ENCODE data around the gene RAB1A.

RAB1A gene

DNA sequence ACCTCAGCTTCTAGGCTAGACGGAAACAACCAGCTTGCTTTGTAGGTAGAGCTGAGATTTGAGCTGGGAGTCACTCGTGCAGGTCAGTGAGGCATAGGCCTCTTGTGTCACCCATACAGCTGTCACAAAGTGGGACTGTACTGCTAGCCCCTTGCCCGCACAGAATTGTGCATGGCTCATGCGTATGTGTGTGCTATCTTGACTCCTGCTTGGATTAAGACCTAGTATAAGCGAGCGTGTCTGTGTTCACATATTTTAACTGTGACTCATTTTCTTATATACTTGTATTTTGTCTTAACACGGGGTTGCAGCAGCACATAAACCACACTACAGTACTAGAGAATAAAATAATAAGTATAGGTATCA is 53.6 kb downstream of the RAB1A start:
- H3K4me2 ChIP-seq (ENCODE audit: low read length): no peak overlapping the region
- no peaks in the 10 kb centered on the region for H3K9me3 ChIP-seq (ENCODE audit: insufficient read depth, low read depth, low read length)
- no peak overlapping the region for H3K23ac ChIP-seq (ENCODE audit: low read length)
- peak; percentile 23 to 50 for DNase-seq
- H3K27me3 ChIP-seq (ENCODE audit: insufficient read depth, low read length): no peaks in the 10 kb centered on the region
- no peak overlapping the region for H4K91ac ChIP-seq (ENCODE audit: low read depth, low read length)
- peaks cover 2 to 8% of the 10 kb centered on the region in 2 experiments for H3K4me1 ChIP-seq (ENCODE audit: control insufficient read depth in 1 of 2, insufficient read depth in 2 of 2, low read length in 2 of 2)
- H3K4ac ChIP-seq (ENCODE audit: low read depth, low read length): no peak overlapping the region
- H4K8ac ChIP-seq (ENCODE audit: low read depth, low read length): no peak overlapping the region
- no peak overlapping the region for H3K27ac ChIP-seq (ENCODE audit: low read depth, low read length)
- H3K9ac ChIP-seq (ENCODE audit: low read length): no peak overlapping the region
- H3K36me3 ChIP-seq (ENCODE audit: control insufficient read depth in 1 of 2, insufficient read depth in 2 of 2, low read length in 2 of 2): peaks cover 38 to 61% of the 10 kb centered on the region in 2 experiments
- no peak overlapping the region for H3K4me3 ChIP-seq (ENCODE audit: low read depth, low read length)
- H2AFZ ChIP-seq (ENCODE audit: insufficient read depth, low read length, poor library complexity): no peak overlapping the region
- no peak overlapping the region for H2AK5ac ChIP-seq (ENCODE audit: low read length)
- H3K79me1 ChIP-seq (ENCODE audit: low read length): no peaks in the 10 kb centered on the region
- H2BK120ac ChIP-seq (ENCODE audit: insufficient read depth, low read length, poor library complexity): no peak overlapping the region
- no peak overlapping the region for H3K14ac ChIP-seq (ENCODE audit: low read length)
- no CpG with 5 or more reads among the region's 7 CpGs for WGBS (ENCODE audit: extremely low coverage, insufficient coverage, insufficient read length)
- no peaks in the 10 kb centered on the region for H3K79me2 ChIP-seq (ENCODE audit: control insufficient read depth, insufficient read depth, low read length, poor library complexity)
- no peak overlapping the region for H4K12ac ChIP-seq (ENCODE audit: low read depth, low read length)
- H2BK12ac ChIP-seq (ENCODE audit: low read length): no peak overlapping the region
- H3K18ac ChIP-seq (ENCODE audit: low read length): no peak overlapping the region
- no peak overlapping the region for H2BK5ac ChIP-seq (ENCODE audit: low read depth, low read length, poor library complexity)

DNA sequence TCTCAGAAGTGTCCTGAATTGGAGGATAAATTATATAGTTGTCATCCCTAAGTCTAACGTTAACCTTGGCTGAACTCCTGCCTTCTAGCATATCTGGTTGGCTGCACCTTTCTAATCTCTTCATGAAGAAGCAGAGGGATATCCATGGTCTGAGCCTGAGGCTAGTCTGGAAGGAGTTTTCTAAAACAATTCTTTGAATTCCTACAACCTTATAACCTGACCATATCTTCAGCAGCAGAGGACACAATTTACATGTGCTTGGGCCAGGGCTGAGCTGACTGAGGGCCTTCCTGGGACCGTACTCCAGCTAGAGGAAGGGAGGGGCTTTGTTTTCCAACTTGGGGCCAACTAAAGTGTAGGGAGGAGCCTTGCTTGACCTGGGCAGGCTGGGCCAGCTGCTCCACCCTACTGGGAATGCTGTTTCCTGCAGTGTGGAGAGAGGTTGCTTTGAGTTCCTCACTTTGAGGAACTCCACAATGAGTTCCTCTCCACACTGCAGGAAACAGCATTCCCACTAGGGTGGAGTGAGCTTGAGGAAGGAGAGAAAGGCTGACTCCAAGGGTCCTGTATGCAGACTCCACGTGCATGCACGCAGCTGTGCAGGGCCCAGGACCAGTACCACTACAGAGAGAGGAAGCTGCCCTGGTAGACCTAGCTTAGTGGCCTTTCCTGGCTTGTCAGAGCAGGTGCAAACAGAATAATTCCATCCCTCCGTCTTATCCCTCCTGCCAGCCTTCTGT is 54.1 kb downstream of the RAB1A start:
- no CpG with 5 or more reads among the region's 5 CpGs for WGBS (ENCODE audit: extremely low coverage, insufficient coverage, insufficient read length)
- no peaks in the 10 kb centered on the region for H3K27me3 ChIP-seq (ENCODE audit: insufficient read depth, low read length)
- H3K14ac ChIP-seq (ENCODE audit: low read length): no peak overlapping the region
- no peaks in the 10 kb centered on the region for H3K79me1 ChIP-seq (ENCODE audit: low read length)
- H2AK5ac ChIP-seq (ENCODE audit: low read length): no peak overlapping the region
- no peak overlapping the region for H4K91ac ChIP-seq (ENCODE audit: low read depth, low read length)
- H2BK5ac ChIP-seq (ENCODE audit: low read depth, low read length, poor library complexity): no peak overlapping the region
- no peak overlapping the region for H4K12ac ChIP-seq (ENCODE audit: low read depth, low read length)
- no peak overlapping the region for H2BK120ac ChIP-seq (ENCODE audit: insufficient read depth, low read length, poor library complexity)
- H3K4ac ChIP-seq (ENCODE audit: low read depth, low read length): no peak overlapping the region
- H3K18ac ChIP-seq (ENCODE audit: low read length): no peak overlapping the region
- H3K4me1 ChIP-seq (ENCODE audit: control insufficient read depth in 1 of 2, insufficient read depth in 2 of 2, low read length in 2 of 2): peaks cover 2 to 11% of the 10 kb centered on the region in 2 experiments
- no peak overlapping the region for H3K27ac ChIP-seq (ENCODE audit: low read depth, low read length)
- no peak overlapping the region for H3K4me2 ChIP-seq (ENCODE audit: low read length)
- no peak overlapping the region for H3K23ac ChIP-seq (ENCODE audit: low read length)
- no peak overlapping the region for H4K8ac ChIP-seq (ENCODE audit: low read depth, low read length)
- H3K4me3 ChIP-seq (ENCODE audit: low read depth, low read length): no peak overlapping the region
- no peak overlapping the region for H3K9ac ChIP-seq (ENCODE audit: low read length)
- H3K36me3 ChIP-seq (ENCODE audit: control insufficient read depth in 1 of 2, insufficient read depth in 2 of 2, low read length in 2 of 2): peaks cover 39 to 61% of the 10 kb centered on the region in 2 experiments
- no peaks in the 10 kb centered on the region for H3K9me3 ChIP-seq (ENCODE audit: insufficient read depth, low read depth, low read length)
- H2AFZ ChIP-seq (ENCODE audit: insufficient read depth, low read length, poor library complexity): no peak overlapping the region
- no peaks in the 10 kb centered on the region for H3K79me2 ChIP-seq (ENCODE audit: control insufficient read depth, insufficient read depth, low read length, poor library complexity)
- DNase-seq: peak; percentile 68 to 81
- no peak overlapping the region for H2BK12ac ChIP-seq (ENCODE audit: low read length)

DNA sequence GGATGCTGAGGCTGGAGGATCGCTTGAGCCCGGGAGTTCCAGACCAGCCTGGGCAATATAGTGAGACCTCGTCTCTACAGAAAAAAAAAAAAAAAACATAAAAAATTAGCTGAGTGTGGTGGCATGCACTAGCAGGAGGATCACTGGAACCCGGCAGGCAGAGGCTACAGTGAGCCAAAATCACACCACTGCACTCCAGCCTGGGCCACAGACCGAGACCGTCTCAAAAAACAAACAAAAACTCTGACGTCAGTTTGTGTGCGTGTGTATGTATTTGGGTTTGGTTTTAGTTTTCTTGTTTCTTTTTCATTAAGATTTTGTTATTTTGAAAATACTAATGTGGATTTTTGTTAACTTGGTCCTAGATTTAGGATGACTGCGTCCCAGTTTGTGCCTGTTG is 54.7 kb downstream of the RAB1A start:
- H2BK12ac ChIP-seq (ENCODE audit: low read length): no peak overlapping the region
- no peak overlapping the region for H3K4me3 ChIP-seq (ENCODE audit: low read depth, low read length)
- no peaks in the 10 kb centered on the region for H3K79me1 ChIP-seq (ENCODE audit: low read length)
- H3K4ac ChIP-seq (ENCODE audit: low read depth, low read length): no peak overlapping the region
- no peak overlapping the region for H3K14ac ChIP-seq (ENCODE audit: low read length)
- H4K8ac ChIP-seq (ENCODE audit: low read depth, low read length): no peak overlapping the region
- no peak overlapping the region for H4K12ac ChIP-seq (ENCODE audit: low read depth, low read length)
- no peaks in the 10 kb centered on the region for H3K79me2 ChIP-seq (ENCODE audit: control insufficient read depth, insufficient read depth, low read length, poor library complexity)
- no peak overlapping the region for H2AK5ac ChIP-seq (ENCODE audit: low read length)
- H3K27me3 ChIP-seq (ENCODE audit: insufficient read depth, low read length): no peaks in the 10 kb centered on the region
- DNase-seq: no peak
- H3K23ac ChIP-seq (ENCODE audit: low read length): no peak overlapping the region
- H2AFZ ChIP-seq (ENCODE audit: insufficient read depth, low read length, poor library complexity): no peak overlapping the region
- H2BK120ac ChIP-seq (ENCODE audit: insufficient read depth, low read length, poor library complexity): no peak overlapping the region
- no peaks in the 10 kb centered on the region for H3K9me3 ChIP-seq (ENCODE audit: insufficient read depth, low read depth, low read length)
- H3K4me2 ChIP-seq (ENCODE audit: low read length): no peak overlapping the region
- peaks cover 41 to 60% of the 10 kb centered on the region in 2 experiments for H3K36me3 ChIP-seq (ENCODE audit: control insufficient read depth in 1 of 2, insufficient read depth in 2 of 2, low read length in 2 of 2)
- no peak overlapping the region for H3K18ac ChIP-seq (ENCODE audit: low read length)
- H3K4me1 ChIP-seq (ENCODE audit: control insufficient read depth in 1 of 2, insufficient read depth in 2 of 2, low read length in 2 of 2): peaks cover 5 to 16% of the 10 kb centered on the region in 2 experiments
- H3K9ac ChIP-seq (ENCODE audit: low read length): no peak overlapping the region
- no CpG with 5 or more reads among the region's 9 CpGs for WGBS (ENCODE audit: extremely low coverage, insufficient coverage, insufficient read length)
- no peak overlapping the region for H4K91ac ChIP-seq (ENCODE audit: low read depth, low read length)
- H2BK5ac ChIP-seq (ENCODE audit: low read depth, low read length, poor library complexity): no peak overlapping the region
- no peak overlapping the region for H3K27ac ChIP-seq (ENCODE audit: low read depth, low read length)

DNA sequence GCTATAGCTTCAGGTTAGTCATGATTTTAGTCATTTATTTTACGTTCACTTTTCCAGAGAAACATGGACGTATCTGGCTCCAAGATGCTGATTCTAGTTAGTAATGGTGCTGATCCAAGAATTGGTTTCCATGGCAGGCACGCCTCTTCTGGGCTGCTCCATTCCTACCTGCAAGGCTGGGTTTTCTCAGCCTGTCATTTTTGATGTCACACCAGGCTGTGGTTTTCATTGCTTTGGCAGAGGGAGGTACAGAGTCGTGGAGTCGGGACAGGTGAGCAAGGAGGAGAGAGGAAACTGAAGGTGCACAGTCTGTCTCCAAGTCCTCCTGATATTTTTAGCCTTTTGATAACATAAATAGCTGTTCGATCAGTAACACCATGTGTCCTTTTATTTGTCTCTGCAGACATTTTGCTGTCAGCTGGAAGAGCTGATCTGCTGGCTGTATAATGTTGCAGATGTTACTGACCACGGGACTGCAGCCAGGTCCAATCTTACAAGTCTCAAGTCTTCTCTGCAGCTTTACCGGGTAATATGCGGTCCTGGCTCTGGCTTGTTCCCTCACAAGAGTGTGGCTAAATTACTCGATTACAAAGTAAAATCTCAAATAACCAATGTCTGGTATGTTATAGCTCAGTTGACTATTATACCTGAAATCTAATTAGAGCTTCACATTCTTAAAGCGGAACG is 55.9 kb downstream of the RAB1A start:
- no CpG with 5 or more reads among the region's 12 CpGs for WGBS (ENCODE audit: extremely low coverage, insufficient coverage, insufficient read length)
- Histone ChIP-seq H4K91ac (ENCODE audit: low read depth, low read length) (no peak overlapping the region), H3K36me3 (ENCODE audit: control insufficient read depth in 1 of 2, insufficient read depth in 2 of 2, low read length in 2 of 2) (peaks cover 43 to 60% of the 10 kb centered on the region in 2 experiments), H2BK120ac (ENCODE audit: insufficient read depth, low read length, poor library complexity) (no peak overlapping the region), H3K27me3 (ENCODE audit: insufficient read depth, low read length) (no peaks in the 10 kb centered on the region), H3K9ac (ENCODE audit: low read length) (no peak overlapping the region), H3K4me2 (ENCODE audit: low read length) (no peak overlapping the region), H3K23ac (ENCODE audit: low read length) (no peak overlapping the region), H3K9me3 (ENCODE audit: insufficient read depth, low read depth, low read length) (no peaks in the 10 kb centered on the region), H2BK5ac (ENCODE audit: low read depth, low read length, poor library complexity) (no peak overlapping the region), H3K4me3 (ENCODE audit: low read depth, low read length) (no peak overlapping the region), H2AK5ac (ENCODE audit: low read length) (no peak overlapping the region), H3K14ac (ENCODE audit: low read length) (no peak overlapping the region), H3K4ac (ENCODE audit: low read depth, low read length) (no peak overlapping the region), H4K12ac (ENCODE audit: low read depth, low read length) (no peak overlapping the region), H3K79me1 (ENCODE audit: low read length) (no peaks in the 10 kb centered on the region), H3K27ac (ENCODE audit: low read depth, low read length) (no peak overlapping the region), H4K8ac (ENCODE audit: low read depth, low read length) (no peak overlapping the region), H2AFZ (ENCODE audit: insufficient read depth, low read length, poor library complexity) (no peak overlapping the region), H3K79me2 (ENCODE audit: control insufficient read depth, insufficient read depth, low read length, poor library complexity) (no peaks in the 10 kb centered on the region), H3K18ac (ENCODE audit: low read length) (no peak overlapping the region), H3K4me1 (ENCODE audit: control insufficient read depth in 1 of 2, insufficient read depth in 2 of 2, low read length in 2 of 2) (peaks cover 5 to 22% of the 10 kb centered on the region in 2 experiments), H2BK12ac (ENCODE audit: low read length) (no peak overlapping the region)
- no peak for DNase-seq
